Measurements from ENCODE around the gene RNF224. TPM values are rescaled to one million over a fixed set of nuclear protein-coding genes. Genes with fewer than 3 reads are reported as not detected.
A peak's percentile ranks its signal among the peaks of the same experiment; 100 is the strongest.
"Not testable (repeated sequence)": the region's sequence is repeated elsewhere in the genome, so short reads cannot be mapped to it uniquely, and the experiment has no call there.

RNF224 gene
- total RNA-seq, 4 donors from 2014 or later, result not detected

GRCh38 chr9:137255448-137256114 is 28.3 kb downstream of the RNF224 start:
- Histone ChIP-seq H3K4me1 (peaks cover 0 to 33% (median 22%) of the 10 kb centered on the region in 4 donors), H3K27ac (peak overlapping the region in 3 of 4 donors; percentile 64 to 84 (median 84)), H3K27me3 (no peaks in the 10 kb centered on the region), H3K4me3 (peak overlapping the region; percentile 72 to 100 (median 98)), H3K36me3 (peaks cover 0 to 33% (median 5%) of the 10 kb centered on the region in 3 donors), H3K9me3 (no peaks in the 10 kb centered on the region)
- DNase-seq (ENCODE audit: low spot score in 2 of 2), result no peak
- TF ChIP-seq POLR2A (IDR thresholded peaks at IDR 0.05) (no peak), EP300 (IDR thresholded peaks at IDR 0.05) (no peak), CTCF (IDR thresholded peaks at IDR 0.05) (no peak)
- WGBS, 2 donors, result 4 to 6% methylated on average over 22 to 34 of the region's 51 CpGs

GRCh38 chr9:137256362-137256761 is 29.1 kb downstream of the RNF224 start:
- peaks cover 0 to 35% (median 5%) of the 10 kb centered on the region in 3 donors for H3K36me3 ChIP-seq
- peaks cover 0 to 28% (median 22%) of the 10 kb centered on the region in 4 donors for H3K4me1 ChIP-seq
- no peak for DNase-seq (ENCODE audit: low spot score in 2 of 2)
- H3K27me3 ChIP-seq, result no peaks in the 10 kb centered on the region
- TF ChIP-seq EP300 (IDR thresholded peaks at IDR 0.05) (no peak), CTCF (IDR thresholded peaks at IDR 0.05) (no peak), POLR2A (IDR thresholded peaks at IDR 0.05) (no peak)
- H3K4me3 ChIP-seq, result peak overlapping the region; percentile 72 to 100 (median 98)
- 89 to 90% methylated on average over 13 to 15 of the region's 15 CpGs for WGBS, 2 donors
- no peaks in the 10 kb centered on the region for H3K9me3 ChIP-seq
- no peak overlapping the region for H3K27ac ChIP-seq

DNA sequence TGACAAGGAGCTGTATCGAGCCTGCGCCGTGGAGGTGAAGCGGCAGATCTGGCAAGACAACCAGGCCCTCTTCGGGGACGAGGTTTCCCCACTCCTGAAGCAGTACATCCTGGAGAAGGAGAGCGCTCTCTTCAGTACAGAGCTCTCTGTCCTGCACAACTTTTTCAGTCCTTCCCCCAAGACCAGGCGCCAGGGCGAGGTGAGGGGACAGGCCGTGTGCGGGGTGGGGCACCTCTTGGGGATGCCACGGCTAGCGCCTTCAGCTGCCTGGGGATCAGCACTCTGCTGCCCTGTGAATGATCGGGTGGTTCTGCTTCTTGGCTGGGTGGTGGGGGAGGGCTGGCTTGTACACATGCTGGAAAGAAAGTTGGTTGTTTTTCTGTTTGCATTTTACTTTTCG is 29.6 kb downstream of the RNF224 start:
- no peak overlapping the region for H3K4me3 ChIP-seq
- TF ChIP-seq CTCF (IDR thresholded peaks at IDR 0.05), result no peak
- no peak for TF ChIP-seq EP300 (IDR thresholded peaks at IDR 0.05)
- no peak for TF ChIP-seq POLR2A (IDR thresholded peaks at IDR 0.05)
- no peaks in the 10 kb centered on the region for H3K27me3 ChIP-seq
- WGBS, 2 donors, result 90 to 94% methylated on average over 15 of the region's 15 CpGs
- no peak for DNase-seq (ENCODE audit: low spot score in 2 of 2)
- peaks cover 0 to 29% (median 22%) of the 10 kb centered on the region in 4 donors for H3K4me1 ChIP-seq
- H3K9me3 ChIP-seq, result no peaks in the 10 kb centered on the region
- peaks cover 0 to 35% (median 5%) of the 10 kb centered on the region in 3 donors for H3K36me3 ChIP-seq
- no peak overlapping the region for H3K27ac ChIP-seq

DNA sequence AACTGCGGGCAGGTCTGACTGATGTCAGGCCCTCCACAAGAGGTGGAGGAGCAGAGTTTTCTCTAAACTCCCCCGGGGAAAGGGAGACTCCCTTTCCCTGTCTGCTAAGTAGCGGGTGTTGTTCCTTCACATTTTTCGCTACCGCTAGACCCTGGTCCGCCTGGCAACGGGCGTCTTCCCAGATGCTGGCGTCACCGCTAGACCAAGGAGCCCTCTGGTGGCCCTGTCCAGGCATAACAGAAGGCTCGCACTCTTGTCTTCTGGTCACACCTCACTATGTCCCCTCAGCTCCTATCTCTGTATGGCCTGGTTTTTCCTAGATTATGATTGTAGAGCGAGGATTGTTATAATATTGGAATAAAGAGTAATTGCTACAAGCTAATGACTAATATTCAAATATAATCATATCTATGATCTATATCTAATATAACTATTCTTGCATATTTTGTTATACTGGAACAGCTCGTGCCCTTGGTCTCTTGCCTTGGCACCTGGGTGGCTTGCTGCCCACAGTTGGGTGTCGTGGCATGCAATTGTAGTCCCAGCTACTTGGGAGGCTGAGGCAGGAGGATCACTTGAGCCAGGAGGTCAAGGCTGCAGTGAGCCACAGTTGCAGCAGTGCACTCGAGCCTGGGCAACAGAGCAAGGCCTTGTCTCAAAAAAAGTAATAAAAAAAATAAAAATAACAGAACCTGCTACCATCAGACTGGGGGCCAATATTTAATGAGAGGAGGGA is 35.0 kb downstream of the RNF224 start:
- 36 to 41% methylated on average over 15 of the region's 15 CpGs for WGBS, 2 donors
- H3K4me1 ChIP-seq; H3K27ac ChIP-seq; DNase-seq (ENCODE audit: low spot score in 2 of 2); H3K4me3 ChIP-seq; H3K9me3 ChIP-seq; H3K27me3 ChIP-seq: not testable (repeated sequence)
- H3K36me3 ChIP-seq, result peaks cover 0 to 72% (median 11%) of the 10 kb centered on the region in 3 donors
- peak; percentile 24 to 36 (median 28) for TF ChIP-seq CTCF (IDR thresholded peaks at IDR 0.05)

DNA sequence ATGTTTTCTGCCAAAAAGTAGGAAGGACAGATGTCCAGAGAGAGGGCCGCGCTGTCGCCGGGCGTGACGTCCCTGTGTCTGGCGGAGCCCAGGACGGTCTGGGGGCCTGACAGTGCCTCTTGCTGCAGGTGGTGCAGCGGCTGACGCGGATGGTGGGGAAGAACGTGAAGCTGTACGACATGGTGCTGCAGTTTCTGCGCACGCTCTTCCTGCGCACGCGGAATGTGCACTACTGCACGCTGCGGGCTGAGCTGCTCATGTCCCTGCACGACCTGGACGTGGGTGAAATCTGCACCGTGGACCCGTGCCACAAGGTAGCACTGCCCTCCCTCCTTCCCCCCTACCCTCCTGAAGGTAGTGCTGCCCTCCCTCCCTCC is 35.6 kb downstream of the RNF224 start:
- Histone ChIP-seq H3K27me3 (no peaks in the 10 kb centered on the region), H3K4me1 (peaks cover 0 to 4% (median 0%) of the 10 kb centered on the region in 4 donors), H3K36me3 (peaks cover 0 to 74% (median 11%) of the 10 kb centered on the region in 3 donors), H3K9me3 (no peaks in the 10 kb centered on the region), H3K27ac (no peak overlapping the region), H3K4me3 (no peak overlapping the region)
- DNase-seq (ENCODE audit: low spot score in 2 of 2), result no peak
- no peak for TF ChIP-seq CTCF (IDR thresholded peaks at IDR 0.05)
- no peak for TF ChIP-seq POLR2A (IDR thresholded peaks at IDR 0.05)
- TF ChIP-seq EP300 (IDR thresholded peaks at IDR 0.05), result no peak
- WGBS, 2 donors, result 87 to 90% methylated on average over 24 of the region's 24 CpGs

Data from tibial nerve (tissue), 4 donors.